Nephron (organoid): ENCODE results near the gene KLHL15.
"Not testable (repeated sequence)": the region's sequence is repeated elsewhere in the genome, so short reads cannot be mapped to it uniquely, and the experiment has no call there.

Experiments used
- H3K27ac Mint-ChIP-seq, 3 experiments: 2 replicates each; pipeline ENCODE4 v1.8.0; 2020; ENCODE audit warnings: mixed read lengths in 3 of 3, mild to moderate bottlenecking in 2 of 3, moderate library complexity in 1 of 3
- H3K27me3 Mint-ChIP-seq: 2 replicates; pipeline ENCODE4 v1.8.0; 2021; ENCODE audit warnings: low read depth, mild to moderate bottlenecking, moderate library complexity, mixed read lengths
- H3K36me3 Mint-ChIP-seq: 2 replicates; pipeline ENCODE4 v1.8.0; 2020; ENCODE audit warnings: low read depth, mixed read lengths
- H3K4me1 Mint-ChIP-seq: 2 replicates; pipeline ENCODE4 v1.8.0; 2020; ENCODE audit warnings: mixed read lengths
- H3K4me3 Mint-ChIP-seq, 3 experiments: 2 replicates each; pipeline ENCODE4 v1.8.0; 2020; ENCODE audit warnings: mild to moderate bottlenecking in 3 of 3, mixed read lengths in 3 of 3, moderate library complexity in 2 of 3
- H3K9me3 Mint-ChIP-seq: 2 replicates; pipeline ENCODE4 v1.8.0; 2020; ENCODE audit warnings: mixed read lengths
- CTCF ChIP-seq, 3 experiments: fragments of 200-600 bp; sonication (generic); IDR thresholded peaks; one replicate each; pipeline ENCODE4 v1.5.0; 2021; ENCODE audit warnings: antibody characterized with exemption in 3 of 3; ENCODE audit not compliant: unreplicated experiment in 3 of 3

Gene KLHL15

GRCh38 chrX:23989689-23990088 is 37.3 kb downstream of the KLHL15 start:
- TF ChIP-seq CTCF (IDR thresholded peaks at IDR 0.05; ENCODE audit: unreplicated experiment in 3 of 3) = no peak
- Mint-ChIP-seq H3K4me1 (no peaks in the 10 kb centered on the region), H3K9me3 (no peaks in the 10 kb centered on the region), H3K27me3 (no peaks in the 10 kb centered on the region), H3K36me3 (peaks cover 60% of the 10 kb centered on the region), H3K4me3 (no peak overlapping the region), H3K27ac (no peak overlapping the region)

GRCh38 chrX:23982891-23983290 is 44.1 kb downstream of the KLHL15 start:
- TF ChIP-seq CTCF (IDR thresholded peaks at IDR 0.05; ENCODE audit: unreplicated experiment in 3 of 3) = no peak
- H3K36me3 Mint-ChIP-seq = peaks cover 38% of the 10 kb centered on the region
- no peak overlapping the region for H3K4me3 Mint-ChIP-seq
- H3K4me1 Mint-ChIP-seq = peaks cover 25% of the 10 kb centered on the region
- H3K9me3 Mint-ChIP-seq = no peaks in the 10 kb centered on the region
- no peaks in the 10 kb centered on the region for H3K27me3 Mint-ChIP-seq
- no peak overlapping the region for H3K27ac Mint-ChIP-seq

- no peak for TF ChIP-seq CTCF (IDR thresholded peaks at IDR 0.05; ENCODE audit: unreplicated experiment in 3 of 3)
- Mint-ChIP-seq H3K27ac (peak overlapping the region; percentile 26 to 48 (median 30)), H3K4me3 (no peak overlapping the region), H3K27me3 (no peaks in the 10 kb centered on the region), H3K9me3 (no peaks in the 10 kb centered on the region), H3K4me1 (peaks cover 25% of the 10 kb centered on the region), H3K36me3 (peaks cover 28% of the 10 kb centered on the region)
Measured at GRCh38 chrX:23981711-23982110, 45.3 kb downstream of the KLHL15 start.

- no peak overlapping the region for H3K4me3 Mint-ChIP-seq
- H3K9me3 Mint-ChIP-seq = no peaks in the 10 kb centered on the region
- peaks cover 23% of the 10 kb centered on the region for H3K36me3 Mint-ChIP-seq
- H3K27me3 Mint-ChIP-seq = no peaks in the 10 kb centered on the region
- peak overlapping the region; percentile 26 to 48 (median 30) for H3K27ac Mint-ChIP-seq
- H3K4me1 Mint-ChIP-seq = peaks cover 25% of the 10 kb centered on the region
- no peak for TF ChIP-seq CTCF (IDR thresholded peaks at IDR 0.05; ENCODE audit: unreplicated experiment in 3 of 3)
Measured at GRCh38 chrX:23981222-23981621, 45.8 kb downstream of the KLHL15 start.

- peak overlapping the region; percentile 18 to 56 (median 29) for H3K27ac Mint-ChIP-seq
- peaks cover 25% of the 10 kb centered on the region for H3K4me1 Mint-ChIP-seq
- no peaks in the 10 kb centered on the region for H3K9me3 Mint-ChIP-seq
- TF ChIP-seq CTCF (IDR thresholded peaks at IDR 0.05; ENCODE audit: unreplicated experiment in 3 of 3) = no peak
- no peak overlapping the region for H3K4me3 Mint-ChIP-seq
- peaks cover 20% of the 10 kb centered on the region for H3K36me3 Mint-ChIP-seq
- H3K27me3 Mint-ChIP-seq = no peaks in the 10 kb centered on the region
Measured at GRCh38 chrX:23980011-23980441, 47.0 kb downstream of the KLHL15 start.

GRCh38 chrX:23978491-23978890 is 48.5 kb downstream of the KLHL15 start:
- Mint-ChIP-seq H3K4me3 (no peak overlapping the region), H3K36me3 (peaks cover 16% of the 10 kb centered on the region), H3K27ac (peak overlapping the region; percentile 10 to 41 (median 23)), H3K27me3 (no peaks in the 10 kb centered on the region), H3K9me3 (no peaks in the 10 kb centered on the region), H3K4me1 (peaks cover 25% of the 10 kb centered on the region)
- TF ChIP-seq CTCF (IDR thresholded peaks at IDR 0.05; ENCODE audit: unreplicated experiment in 3 of 3) = no peak

- H3K4me3 Mint-ChIP-seq, H3K9me3 Mint-ChIP-seq, H3K27me3 Mint-ChIP-seq: not testable (repeated sequence)
Measured at GRCh38 chrX:23965630-23966029, 61.4 kb downstream of the KLHL15 start.

More at GRCh38 chrX:23965630-23966029, 61.4 kb downstream of the KLHL15 start:
- not testable (repeated sequence) for H3K27ac Mint-ChIP-seq, H3K36me3 Mint-ChIP-seq, H3K4me1 Mint-ChIP-seq
